ENCODE data around the gene FN3KRP. TPM values are rescaled to one million over a fixed set of nuclear protein-coding genes. Genes with fewer than 3 reads are reported as not detected.
A peak's percentile ranks its signal among the peaks of the same experiment; 100 is the strongest.

The FN3KRP gene
- total and polyA plus RNA-seq, 10 of the 15 experiments (the other 5 are each of a cell fraction or from before 2014, with no cell fraction given) = 1.8 to 50.5 (median 26.5) TPM

DNA sequence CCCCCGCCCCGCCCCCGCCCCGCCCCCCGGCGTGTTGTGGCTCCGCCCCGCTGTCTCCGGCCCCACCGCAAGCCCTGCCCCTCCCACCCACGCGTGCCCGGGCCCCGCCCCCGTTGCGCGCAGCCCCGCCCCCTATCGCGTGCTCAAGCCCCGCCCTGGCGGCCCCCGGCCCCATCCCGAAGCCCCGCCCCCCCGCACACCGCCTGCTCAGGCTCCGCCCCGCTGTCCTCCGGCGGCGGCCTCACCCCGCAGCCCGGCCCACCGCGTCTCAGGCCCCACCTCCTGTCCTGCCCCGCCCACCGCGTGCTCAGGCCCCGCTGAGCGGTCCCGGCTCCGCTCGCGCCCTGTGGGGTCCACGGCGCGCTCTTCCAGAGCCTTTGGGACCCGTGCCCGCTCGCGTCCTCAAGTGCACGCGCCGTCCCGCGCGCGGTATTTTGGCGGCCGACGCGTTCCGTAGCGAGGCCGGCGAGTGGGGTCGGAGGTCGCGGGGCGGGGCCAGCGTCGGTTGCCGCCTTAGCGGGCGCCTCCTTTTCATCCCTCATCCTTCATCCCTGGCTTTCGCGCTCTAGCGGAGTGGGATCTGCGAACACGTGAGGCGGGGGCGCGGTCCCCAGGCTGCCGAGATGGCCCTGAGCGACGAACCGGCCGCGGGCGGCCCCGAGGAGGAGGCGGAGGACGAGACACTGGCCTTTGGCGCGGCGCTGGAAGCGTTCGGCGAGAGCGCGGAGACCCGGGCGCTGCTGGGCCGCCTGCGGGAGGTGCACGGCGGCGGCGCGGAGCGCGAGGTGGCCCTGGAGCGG is 35.3 kb downstream of the FN3KRP start, which contains the start of gene TBCD (continued):
- TF ChIP-seq IKZF2 (IDR thresholded peaks at IDR 0.05) = peak in 1 of 2 experiments; percentile 20; a peak in 1 of 4 replicates
- TF ChIP-seq, protein P1, sequence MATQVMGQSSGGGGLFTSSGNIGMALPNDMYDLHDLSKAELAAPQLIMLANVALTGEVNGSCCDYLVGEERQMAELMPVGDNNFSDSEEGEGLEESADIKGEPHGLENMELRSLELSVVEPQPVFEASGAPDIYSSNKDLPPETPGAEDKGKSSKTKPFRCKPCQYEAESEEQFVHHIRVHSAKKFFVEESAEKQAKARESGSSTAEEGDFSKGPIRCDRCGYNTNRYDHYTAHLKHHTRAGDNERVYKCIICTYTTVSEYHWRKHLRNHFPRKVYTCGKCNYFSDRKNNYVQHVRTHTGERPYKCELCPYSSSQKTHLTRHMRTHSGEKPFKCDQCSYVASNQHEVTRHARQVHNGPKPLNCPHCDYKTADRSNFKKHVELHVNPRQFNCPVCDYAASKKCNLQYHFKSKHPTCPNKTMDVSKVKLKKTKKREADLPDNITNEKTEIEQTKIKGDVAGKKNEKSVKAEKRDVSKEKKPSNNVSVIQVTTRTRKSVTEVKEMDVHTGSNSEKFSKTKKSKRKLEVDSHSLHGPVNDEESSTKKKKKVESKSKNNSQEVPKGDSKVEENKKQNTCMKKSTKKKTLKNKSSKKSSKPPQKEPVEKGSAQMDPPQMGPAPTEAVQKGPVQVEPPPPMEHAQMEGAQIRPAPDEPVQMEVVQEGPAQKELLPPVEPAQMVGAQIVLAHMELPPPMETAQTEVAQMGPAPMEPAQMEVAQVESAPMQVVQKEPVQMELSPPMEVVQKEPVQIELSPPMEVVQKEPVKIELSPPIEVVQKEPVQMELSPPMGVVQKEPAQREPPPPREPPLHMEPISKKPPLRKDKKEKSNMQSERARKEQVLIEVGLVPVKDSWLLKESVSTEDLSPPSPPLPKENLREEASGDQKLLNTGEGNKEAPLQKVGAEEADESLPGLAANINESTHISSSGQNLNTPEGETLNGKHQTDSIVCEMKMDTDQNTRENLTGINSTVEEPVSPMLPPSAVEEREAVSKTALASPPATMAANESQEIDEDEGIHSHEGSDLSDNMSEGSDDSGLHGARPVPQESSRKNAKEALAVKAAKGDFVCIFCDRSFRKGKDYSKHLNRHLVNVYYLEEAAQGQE (IDR thresholded peaks at IDR 0.05; ENCODE audit: low read depth, low read length) = no peak
- TF ChIP-seq BMI1 (IDR thresholded peaks at IDR 0.05; ENCODE audit: borderline replicate concordance) = no peak
- TF ChIP-seq SMARCA5 (IDR thresholded peaks at IDR 0.05) = no peak
- peak; percentile 79 for TF ChIP-seq SP1 (IDR thresholded peaks at IDR 0.05; ENCODE audit: low read depth, low read length)
- peak; percentile 54; the same call in 1 of the 2 replicates for TF ChIP-seq SIN3A (IDR thresholded peaks at IDR 0.05; ENCODE audit: low read depth, low read length)
- TF ChIP-seq, protein P2, sequence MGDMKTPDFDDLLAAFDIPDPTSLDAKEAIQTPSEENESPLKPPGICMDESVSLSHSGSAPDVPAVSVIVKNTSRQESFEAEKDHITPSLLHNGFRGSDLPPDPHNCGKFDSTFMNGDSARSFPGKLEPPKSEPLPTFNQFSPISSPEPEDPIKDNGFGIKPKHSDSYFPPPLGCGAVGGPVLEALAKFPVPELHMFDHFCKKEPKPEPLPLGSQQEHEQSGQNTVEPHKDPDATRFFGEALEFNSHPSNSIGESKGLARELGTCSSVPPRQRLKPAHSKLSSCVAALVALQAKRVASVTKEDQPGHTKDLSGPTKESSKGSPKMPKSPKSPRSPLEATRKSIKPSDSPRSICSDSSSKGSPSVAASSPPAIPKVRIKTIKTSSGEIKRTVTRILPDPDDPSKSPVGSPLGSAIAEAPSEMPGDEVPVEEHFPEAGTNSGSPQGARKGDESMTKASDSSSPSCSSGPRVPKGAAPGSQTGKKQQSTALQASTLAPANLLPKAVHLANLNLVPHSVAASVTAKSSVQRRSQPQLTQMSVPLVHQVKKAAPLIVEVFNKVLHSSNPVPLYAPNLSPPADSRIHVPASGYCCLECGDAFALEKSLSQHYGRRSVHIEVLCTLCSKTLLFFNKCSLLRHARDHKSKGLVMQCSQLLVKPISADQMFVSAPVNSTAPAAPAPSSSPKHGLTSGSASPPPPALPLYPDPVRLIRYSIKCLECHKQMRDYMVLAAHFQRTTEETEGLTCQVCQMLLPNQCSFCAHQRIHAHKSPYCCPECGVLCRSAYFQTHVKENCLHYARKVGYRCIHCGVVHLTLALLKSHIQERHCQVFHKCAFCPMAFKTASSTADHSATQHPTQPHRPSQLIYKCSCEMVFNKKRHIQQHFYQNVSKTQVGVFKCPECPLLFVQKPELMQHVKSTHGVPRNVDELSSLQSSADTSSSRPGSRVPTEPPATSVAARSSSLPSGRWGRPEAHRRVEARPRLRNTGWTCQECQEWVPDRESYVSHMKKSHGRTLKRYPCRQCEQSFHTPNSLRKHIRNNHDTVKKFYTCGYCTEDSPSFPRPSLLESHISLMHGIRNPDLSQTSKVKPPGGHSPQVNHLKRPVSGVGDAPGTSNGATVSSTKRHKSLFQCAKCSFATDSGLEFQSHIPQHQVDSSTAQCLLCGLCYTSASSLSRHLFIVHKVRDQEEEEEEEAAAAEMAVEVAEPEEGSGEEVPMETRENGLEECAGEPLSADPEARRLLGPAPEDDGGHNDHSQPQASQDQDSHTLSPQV (IDR thresholded peaks at IDR 0.05) = 0 out of 2 replicates have a peak, but pooled peaks have one; percentile 19
- no peak for TF ChIP-seq HDGF (IDR thresholded peaks at IDR 0.05)
- TF ChIP-seq CBFB (IDR thresholded peaks at IDR 0.05; ENCODE audit: low read depth) = no peak
- peak; percentile 45; the same call in 1 of the 2 replicates for TF ChIP-seq CREM (IDR thresholded peaks at IDR 0.05; ENCODE audit: low read depth)
- no peak for TF ChIP-seq RAD51 (IDR thresholded peaks at IDR 0.05)
- no peak for TF ChIP-seq WRNIP1 (IDR thresholded peaks at IDR 0.05; ENCODE audit: borderline replicate concordance, low read depth, low read length)
- no peak for TF ChIP-seq MEF2A (IDR thresholded peaks at IDR 0.05; ENCODE audit: insufficient read depth, low read depth, low read length)
- no peak for TF ChIP-seq ESRRA (IDR thresholded peaks at IDR 0.05; ENCODE audit: low read length)
- TF ChIP-seq, protein P3, sequence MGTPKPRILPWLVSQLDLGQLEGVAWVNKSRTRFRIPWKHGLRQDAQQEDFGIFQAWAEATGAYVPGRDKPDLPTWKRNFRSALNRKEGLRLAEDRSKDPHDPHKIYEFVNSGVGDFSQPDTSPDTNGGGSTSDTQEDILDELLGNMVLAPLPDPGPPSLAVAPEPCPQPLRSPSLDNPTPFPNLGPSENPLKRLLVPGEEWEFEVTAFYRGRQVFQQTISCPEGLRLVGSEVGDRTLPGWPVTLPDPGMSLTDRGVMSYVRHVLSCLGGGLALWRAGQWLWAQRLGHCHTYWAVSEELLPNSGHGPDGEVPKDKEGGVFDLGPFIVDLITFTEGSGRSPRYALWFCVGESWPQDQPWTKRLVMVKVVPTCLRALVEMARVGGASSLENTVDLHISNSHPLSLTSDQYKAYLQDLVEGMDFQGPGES (IDR thresholded peaks at IDR 0.05) = no peak
- TF ChIP-seq, protein P4, sequence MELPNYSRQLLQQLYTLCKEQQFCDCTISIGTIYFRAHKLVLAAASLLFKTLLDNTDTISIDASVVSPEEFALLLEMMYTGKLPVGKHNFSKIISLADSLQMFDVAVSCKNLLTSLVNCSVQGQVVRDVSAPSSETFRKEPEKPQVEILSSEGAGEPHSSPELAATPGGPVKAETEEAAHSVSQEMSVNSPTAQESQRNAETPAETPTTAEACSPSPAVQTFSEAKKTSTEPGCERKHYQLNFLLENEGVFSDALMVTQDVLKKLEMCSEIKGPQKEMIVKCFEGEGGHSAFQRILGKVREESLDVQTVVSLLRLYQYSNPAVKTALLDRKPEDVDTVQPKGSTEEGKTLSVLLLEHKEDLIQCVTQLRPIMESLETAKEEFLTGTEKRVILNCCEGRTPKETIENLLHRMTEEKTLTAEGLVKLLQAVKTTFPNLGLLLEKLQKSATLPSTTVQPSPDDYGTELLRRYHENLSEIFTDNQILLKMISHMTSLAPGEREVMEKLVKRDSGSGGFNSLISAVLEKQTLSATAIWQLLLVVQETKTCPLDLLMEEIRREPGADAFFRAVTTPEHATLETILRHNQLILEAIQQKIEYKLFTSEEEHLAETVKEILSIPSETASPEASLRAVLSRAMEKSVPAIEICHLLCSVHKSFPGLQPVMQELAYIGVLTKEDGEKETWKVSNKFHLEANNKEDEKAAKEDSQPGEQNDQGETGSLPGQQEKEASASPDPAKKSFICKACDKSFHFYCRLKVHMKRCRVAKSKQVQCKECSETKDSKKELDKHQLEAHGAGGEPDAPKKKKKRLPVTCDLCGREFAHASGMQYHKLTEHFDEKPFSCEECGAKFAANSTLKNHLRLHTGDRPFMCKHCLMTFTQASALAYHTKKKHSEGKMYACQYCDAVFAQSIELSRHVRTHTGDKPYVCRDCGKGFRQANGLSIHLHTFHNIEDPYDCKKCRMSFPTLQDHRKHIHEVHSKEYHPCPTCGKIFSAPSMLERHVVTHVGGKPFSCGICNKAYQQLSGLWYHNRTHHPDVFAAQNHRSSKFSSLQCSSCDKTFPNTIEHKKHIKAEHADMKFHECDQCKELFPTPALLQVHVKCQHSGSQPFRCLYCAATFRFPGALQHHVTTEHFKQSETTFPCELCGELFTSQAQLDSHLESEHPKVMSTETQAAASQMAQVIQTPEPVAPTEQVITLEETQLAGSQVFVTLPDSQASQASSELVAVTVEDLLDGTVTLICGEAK (IDR thresholded peaks at IDR 0.05; ENCODE audit: borderline replicate concordance) = no peak
- peak; percentile 99 for TF ChIP-seq NR2C1 (IDR thresholded peaks at IDR 0.05)
- TF ChIP-seq POLR2AphosphoS5 (IDR thresholded peaks at IDR 0.05; ENCODE audit: low read length) = 0 out of 2 replicates have a peak, but pooled peaks have one; percentile 26

Data from GM12878 (cell line).